GM21576 (cell line): ENCODE results near the gene ZPBP2.
"Not testable (repeated sequence)": the region's sequence is repeated elsewhere in the genome, so short reads cannot be mapped to it uniquely, and the experiment has no call there.

ENCODE experiments used
- ATAC-seq: cut with Tn5 transposase; IDR thresholded peaks from one replicate; pipeline ENCODE4 v1.9.1; 2021; ENCODE audit warnings: mild to moderate bottlenecking, moderate library complexity; ENCODE audit not compliant: unreplicated experiment

The ZPBP2 gene

GRCh38 chr17:39854909-39855308 lies 13.1 kb upstream of the ZPBP2 start:
- no peak for ATAC-seq

GRCh38 chr17:39855911-39856649 lies 11.9 kb upstream of the ZPBP2 start:
- not testable (repeated sequence) for ATAC-seq

- no peak for ATAC-seq
Observed at GRCh38 chr17:39861235-39861634, 6.8 kb upstream of the ZPBP2 start.

- no peak for ATAC-seq
Observed at GRCh38 chr17:39863244-39863917, 4.6 kb upstream of the ZPBP2 start.

- peak; percentile 35 for ATAC-seq
Observed at GRCh38 chr17:39863918-39864746, 3.9 kb upstream of the ZPBP2 start, which contains the start of gene IKZF3. Gene IKZF3, minus strand, starts transcription at chr17:39864312. Its CDS starts 186 bp downstream, at chr17:39864126.

- no peak for ATAC-seq
Observed at GRCh38 chr17:39866013-39866730, 1.8 kb upstream of the ZPBP2 start.

GRCh38 chr17:39867084-39867879 lies 720 bp upstream of the ZPBP2 start:
- ATAC-seq, result peak; percentile 47

GRCh38 chr17:39868554-39868942 lies 546 bp downstream of the ZPBP2 start:
- ATAC-seq, result no peak

GRCh38 chr17:39870776-39871175 lies 2.8 kb downstream of the ZPBP2 start:
- no peak for ATAC-seq

- ATAC-seq, result no peak
Observed at GRCh38 chr17:39871801-39872200, 3.8 kb downstream of the ZPBP2 start.

- no peak for ATAC-seq
Observed at GRCh38 chr17:39872751-39873150, 4.7 kb downstream of the ZPBP2 start.

GRCh38 chr17:39886102-39886501 lies 18.1 kb downstream of the ZPBP2 start:
- not testable (repeated sequence) for ATAC-seq

- ATAC-seq, result no peak
Observed at GRCh38 chr17:39887078-39887477, 19.1 kb downstream of the ZPBP2 start.

- no peak for ATAC-seq
Observed at GRCh38 chr17:39889200-39889599, 21.2 kb downstream of the ZPBP2 start.

- no peak for ATAC-seq
Observed at GRCh38 chr17:39894681-39895376, 26.8 kb downstream of the ZPBP2 start.

GRCh38 chr17:39898088-39898487 lies 30.1 kb downstream of the ZPBP2 start:
- ATAC-seq, result no peak

- ATAC-seq, result no peak
Observed at GRCh38 chr17:39899215-39899614, 31.2 kb downstream of the ZPBP2 start.

GRCh38 chr17:39902027-39902426 lies 34.0 kb downstream of the ZPBP2 start:
- not testable (repeated sequence) for ATAC-seq

GRCh38 chr17:39903158-39903884 lies 35.3 kb downstream of the ZPBP2 start:
- ATAC-seq, result no peak
